ENCODE measurements around the gene SYNJ2. TPM values are rescaled to one million over a fixed set of nuclear protein-coding genes. Genes with fewer than 3 reads are reported as not detected.

The SYNJ2 gene
- total RNA-seq, 1 experiment from 2014 or later: 24.5 TPM

GRCh38 chr6:158104696-158105095 is 123.0 kb downstream of the SYNJ2 start:
- Histone ChIP-seq H2BK12ac (ENCODE audit: insufficient read length, low read depth, low read length) (no peak overlapping the region), H2AFZ (ENCODE audit: low read length) (no peak overlapping the region), H3K56ac (ENCODE audit: insufficient read length, low read depth, low read length) (no peak overlapping the region), H3K27ac (ENCODE audit: insufficient read length, low read depth, low read length) (no peak overlapping the region), H3K27me3 (ENCODE audit: insufficient read depth, low read length) (no peaks in the 10 kb centered on the region), H3K23ac (ENCODE audit: insufficient read length, low read depth, low read length) (no peak overlapping the region), H2BK120ac (ENCODE audit: low read depth, low read length, poor library complexity, severe bottlenecking) (no peak overlapping the region), H3K14ac (ENCODE audit: insufficient read depth, low read length) (no peak overlapping the region), H3K79me1 (ENCODE audit: insufficient read depth, low read depth, low read length, poor library complexity, severe bottlenecking) (no peaks in the 10 kb centered on the region), H4K5ac (ENCODE audit: insufficient read length, low read depth, low read length) (no peak overlapping the region), H2BK20ac (ENCODE audit: low read depth, low read length, poor library complexity, severe bottlenecking) (no peak overlapping the region), H3K4ac (ENCODE audit: low read depth, low read length) (no peak overlapping the region), H3K9ac (ENCODE audit: extremely low read depth, insufficient read length, low read length) (no peak overlapping the region), H4K8ac (replicated peaks; ENCODE audit: insufficient read length, low read depth, low read length) (no peak overlapping the region), H4K91ac (ENCODE audit: insufficient read length, low read depth, low read length) (no peak overlapping the region), H3K23me2 (ENCODE audit: insufficient read length, low read depth, low read length, poor library complexity, severe bottlenecking) (no peaks in the 10 kb centered on the region), H3K9me3 (ENCODE audit: control insufficient read depth, low read depth, low read length) (no peaks in the 10 kb centered on the region), H3K4me2 (ENCODE audit: insufficient read depth, insufficient read length, low read length) (no peak overlapping the region), H3K79me2 (ENCODE audit: insufficient read depth, low read length) (no peaks in the 10 kb centered on the region), H3T11ph (ENCODE audit: low read length) (no peak overlapping the region), H2AK5ac (ENCODE audit: insufficient read length, low read length) (no peak overlapping the region), H4K20me1 (ENCODE audit: control insufficient read depth, insufficient read depth, insufficient read length) (no peaks in the 10 kb centered on the region), H3K18ac (ENCODE audit: insufficient read length, low read depth, low read length) (no peak overlapping the region), H2BK15ac (ENCODE audit: low read depth, low read length) (no peak overlapping the region), H3K4me1 (ENCODE audit: insufficient read depth, low read length) (no peaks in the 10 kb centered on the region), H2BK5ac (ENCODE audit: insufficient read length, low read length) (no peak overlapping the region)
- H3K27ac Mint-ChIP-seq: no peak overlapping the region
- H3K27me3 Mint-ChIP-seq (ENCODE audit: low read depth): no peaks in the 10 kb centered on the region
- WGBS (ENCODE audit: extremely low coverage, insufficient read length, low lambda C conversion rate): no CpG with 5 or more reads among the region's 2 CpGs
- no peak for DNase-seq
- no peak for TF ChIP-seq CTCF (conservative IDR thresholded peaks at IDR 0.05)
- no peak overlapping the region for H3K4me3 Mint-ChIP-seq
- H3K4me1 Mint-ChIP-seq: no peaks in the 10 kb centered on the region
- no peaks in the 10 kb centered on the region; a peak in 1 of 5 replicates for H3K9me3 Mint-ChIP-seq
- H3K36me3 Mint-ChIP-seq (ENCODE audit: insufficient read depth in 1 of 3, low read depth in 3 of 3): peaks cover 3 to 10% (median 7%) of the 10 kb centered on the region in 3 experiments; a peak in 6 of 7 replicates
